Measurements from ENCODE around the gene KLK13. TPM values are rescaled to one million over a fixed set of nuclear protein-coding genes. Genes with fewer than 3 reads are reported as not detected.

The KLK13 gene
- total RNA-seq, 1 donor from 2014 or later, result 0.54 TPM

GRCh38 chr19:51036519-51036918 lies 28.4 kb downstream of the KLK13 start:
- H3K4me3 Mint-ChIP-seq, result no peak overlapping the region
- H3K27me3 Mint-ChIP-seq (ENCODE audit: low read depth), result peaks cover 24% of the 10 kb centered on the region
- no peaks in the 10 kb centered on the region for H3K9me3 Mint-ChIP-seq
- H3K36me3 Mint-ChIP-seq, result no peaks in the 10 kb centered on the region
- TF ChIP-seq, protein P1, sequence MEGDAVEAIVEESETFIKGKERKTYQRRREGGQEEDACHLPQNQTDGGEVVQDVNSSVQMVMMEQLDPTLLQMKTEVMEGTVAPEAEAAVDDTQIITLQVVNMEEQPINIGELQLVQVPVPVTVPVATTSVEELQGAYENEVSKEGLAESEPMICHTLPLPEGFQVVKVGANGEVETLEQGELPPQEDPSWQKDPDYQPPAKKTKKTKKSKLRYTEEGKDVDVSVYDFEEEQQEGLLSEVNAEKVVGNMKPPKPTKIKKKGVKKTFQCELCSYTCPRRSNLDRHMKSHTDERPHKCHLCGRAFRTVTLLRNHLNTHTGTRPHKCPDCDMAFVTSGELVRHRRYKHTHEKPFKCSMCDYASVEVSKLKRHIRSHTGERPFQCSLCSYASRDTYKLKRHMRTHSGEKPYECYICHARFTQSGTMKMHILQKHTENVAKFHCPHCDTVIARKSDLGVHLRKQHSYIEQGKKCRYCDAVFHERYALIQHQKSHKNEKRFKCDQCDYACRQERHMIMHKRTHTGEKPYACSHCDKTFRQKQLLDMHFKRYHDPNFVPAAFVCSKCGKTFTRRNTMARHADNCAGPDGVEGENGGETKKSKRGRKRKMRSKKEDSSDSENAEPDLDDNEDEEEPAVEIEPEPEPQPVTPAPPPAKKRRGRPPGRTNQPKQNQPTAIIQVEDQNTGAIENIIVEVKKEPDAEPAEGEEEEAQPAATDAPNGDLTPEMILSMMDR (IDR thresholded peaks at IDR 0.05; ENCODE audit: unreplicated experiment), result no peak
- no peak for DNase-seq (ENCODE audit: low spot score in 2 of 2, unreplicated experiment in 2 of 2)
- H3K27ac Mint-ChIP-seq, result no peak overlapping the region
- no peaks in the 10 kb centered on the region for H3K4me1 Mint-ChIP-seq

- Mint-ChIP-seq H3K4me1 (no peaks in the 10 kb centered on the region), H3K36me3 (no peaks in the 10 kb centered on the region), H3K27me3 (ENCODE audit: low read depth) (peaks cover 24% of the 10 kb centered on the region), H3K27ac (no peak within 1 kb of the TSS), H3K4me3 (no peak within 1 kb of the TSS), H3K9me3 (no peaks in the 10 kb centered on the region)
- TF ChIP-seq, protein P1 (IDR thresholded peaks at IDR 0.05; ENCODE audit: unreplicated experiment), result no peak
- no peak for DNase-seq (ENCODE audit: low spot score in 2 of 2, unreplicated experiment in 2 of 2)
Measured at GRCh38 chr19:51034704-51035103, 30.2 kb downstream of the KLK13 start, which contains the start of gene KLK12. Gene KLK12, minus strand, starts transcription at chr19:51035002. Its CDS starts 381 bp downstream, at chr19:51034621.

DNA sequence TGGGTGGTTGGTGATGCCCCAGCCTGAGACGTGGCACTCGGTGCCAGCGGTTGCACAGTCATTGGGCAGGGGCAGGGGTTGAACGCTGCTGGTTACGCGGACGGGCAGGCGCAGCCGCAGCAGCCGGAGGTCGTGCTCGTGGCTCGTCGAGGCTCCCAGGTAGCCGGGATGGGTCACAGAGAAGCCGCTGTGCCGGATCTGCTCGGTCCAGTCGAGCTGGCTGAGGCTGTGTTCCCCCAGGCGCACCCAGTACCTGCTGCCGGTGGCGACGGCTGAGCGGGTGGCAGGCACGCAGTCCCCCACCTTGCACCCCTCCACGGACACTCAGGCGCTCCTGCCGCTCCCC lies 33.0 kb downstream of the KLK13 start:
- H3K9me3 Mint-ChIP-seq, result no peaks in the 10 kb centered on the region
- no peaks in the 10 kb centered on the region for H3K36me3 Mint-ChIP-seq
- TF ChIP-seq, protein P1 (IDR thresholded peaks at IDR 0.05; ENCODE audit: unreplicated experiment), result no peak
- H3K27ac Mint-ChIP-seq, result no peak overlapping the region
- H3K4me3 Mint-ChIP-seq, result no peak overlapping the region
- no peak for DNase-seq (ENCODE audit: low spot score in 2 of 2, unreplicated experiment in 2 of 2)
- H3K4me1 Mint-ChIP-seq, result peaks cover 3% of the 10 kb centered on the region
- peaks cover 34% of the 10 kb centered on the region for H3K27me3 Mint-ChIP-seq (ENCODE audit: low read depth)

DNA sequence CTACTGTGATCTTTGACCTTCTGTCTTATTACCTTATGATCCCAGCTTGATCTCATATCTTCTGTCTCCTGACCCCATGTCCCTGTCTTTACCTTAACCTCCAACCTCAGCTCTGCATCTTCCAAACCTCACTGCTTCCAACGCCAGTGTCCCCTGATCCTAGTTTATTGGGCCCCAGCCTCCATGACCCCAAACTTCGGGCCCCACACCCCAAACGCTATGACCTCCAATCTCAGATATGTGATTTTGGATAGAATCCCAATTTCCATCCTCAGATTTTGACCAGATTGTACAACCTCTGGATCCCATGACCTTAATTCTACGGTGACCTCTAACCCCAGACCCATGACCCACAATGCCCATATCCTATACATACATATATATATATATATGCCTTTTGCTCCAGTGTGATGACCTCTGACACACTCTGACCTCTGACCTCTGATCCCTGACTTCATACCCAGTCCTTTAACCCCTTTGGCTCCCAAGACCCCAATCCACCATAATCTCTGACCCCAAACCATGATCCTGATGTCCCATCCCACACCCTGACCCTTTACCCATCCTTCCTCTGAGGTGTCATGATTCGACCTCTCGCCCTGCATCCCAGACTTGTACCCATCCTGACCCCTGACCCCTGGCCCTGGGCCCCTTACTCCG lies 33.5 kb downstream of the KLK13 start:
- H3K36me3 Mint-ChIP-seq, result no peaks in the 10 kb centered on the region
- no peak for DNase-seq (ENCODE audit: low spot score in 2 of 2, unreplicated experiment in 2 of 2)
- no peaks in the 10 kb centered on the region for H3K9me3 Mint-ChIP-seq
- TF ChIP-seq, protein P1 (IDR thresholded peaks at IDR 0.05; ENCODE audit: unreplicated experiment), result no peak
- H3K27ac Mint-ChIP-seq, result no peak overlapping the region
- H3K27me3 Mint-ChIP-seq (ENCODE audit: low read depth), result peaks cover 33% of the 10 kb centered on the region
- no peak overlapping the region for H3K4me3 Mint-ChIP-seq
- peaks cover 6% of the 10 kb centered on the region for H3K4me1 Mint-ChIP-seq

GRCh38 chr19:51030631-51031030 lies 34.3 kb downstream of the KLK13 start:
- Mint-ChIP-seq H3K4me1 (peaks cover 6% of the 10 kb centered on the region), H3K36me3 (no peaks in the 10 kb centered on the region), H3K9me3 (no peaks in the 10 kb centered on the region), H3K27ac (no peak overlapping the region), H3K4me3 (no peak overlapping the region), H3K27me3 (ENCODE audit: low read depth) (peaks cover 30% of the 10 kb centered on the region)
- DNase-seq (ENCODE audit: low spot score in 2 of 2, unreplicated experiment in 2 of 2), result no peak
- TF ChIP-seq, protein P1 (IDR thresholded peaks at IDR 0.05; ENCODE audit: unreplicated experiment), result no peak
